Panc1 (cell line): ENCODE data around the gene MINK1.

Experiments used
- POLR2AphosphoS5 ChIP-seq: IDR thresholded peaks from 2 replicates; pipeline ENCODE4 v1.6.1; 2012; ENCODE audit warnings: mild to moderate bottlenecking, low read depth, low read length, moderate library complexity
- TF ChIP-seq, protein P1 (sequence below): fragments of 450-650 bp; IDR thresholded peaks from 2 replicates; pipeline ENCODE4 v1.5.1; 2017; ENCODE audit warnings: mild to moderate bottlenecking

- TF ChIP-seq, protein P1, sequence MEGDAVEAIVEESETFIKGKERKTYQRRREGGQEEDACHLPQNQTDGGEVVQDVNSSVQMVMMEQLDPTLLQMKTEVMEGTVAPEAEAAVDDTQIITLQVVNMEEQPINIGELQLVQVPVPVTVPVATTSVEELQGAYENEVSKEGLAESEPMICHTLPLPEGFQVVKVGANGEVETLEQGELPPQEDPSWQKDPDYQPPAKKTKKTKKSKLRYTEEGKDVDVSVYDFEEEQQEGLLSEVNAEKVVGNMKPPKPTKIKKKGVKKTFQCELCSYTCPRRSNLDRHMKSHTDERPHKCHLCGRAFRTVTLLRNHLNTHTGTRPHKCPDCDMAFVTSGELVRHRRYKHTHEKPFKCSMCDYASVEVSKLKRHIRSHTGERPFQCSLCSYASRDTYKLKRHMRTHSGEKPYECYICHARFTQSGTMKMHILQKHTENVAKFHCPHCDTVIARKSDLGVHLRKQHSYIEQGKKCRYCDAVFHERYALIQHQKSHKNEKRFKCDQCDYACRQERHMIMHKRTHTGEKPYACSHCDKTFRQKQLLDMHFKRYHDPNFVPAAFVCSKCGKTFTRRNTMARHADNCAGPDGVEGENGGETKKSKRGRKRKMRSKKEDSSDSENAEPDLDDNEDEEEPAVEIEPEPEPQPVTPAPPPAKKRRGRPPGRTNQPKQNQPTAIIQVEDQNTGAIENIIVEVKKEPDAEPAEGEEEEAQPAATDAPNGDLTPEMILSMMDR: no peak
- no peak for TF ChIP-seq POLR2AphosphoS5
Observed at GRCh38 chr17:4900231-4901107, 67.3 kb downstream of the MINK1 start.
